NB4 (cell line): ENCODE results near the gene HNF1A.

ENCODE experiments used
- DNase-seq: peaks from one replicate; pipeline ENCODE4 v3.0.0; 2010; ENCODE audit warnings: low read depth
- H3K4me3 ChIP-seq: one replicate; pipeline ENCODE4 v1.5.1; 2011; ENCODE audit warnings: mild to moderate bottlenecking, low read depth, low read length, moderate library complexity
- CTCF ChIP-seq: IDR thresholded peaks from one replicate; pipeline ENCODE4 v1.5.1; 2012; ENCODE audit warnings: low read depth, low read length
- MYC ChIP-seq: IDR thresholded peaks from 2 replicates; pipeline ENCODE4 v1.6.1; 2011; ENCODE audit warnings: low read depth, low read length
- POLR2A ChIP-seq: IDR thresholded peaks from 2 replicates; pipeline ENCODE4 v1.6.1; 2011; ENCODE audit warnings: mild to moderate bottlenecking; ENCODE audit not compliant: insufficient read length; ENCODE audit errors: extremely low read depth
- TF ChIP-seq, protein P1 (sequence below): IDR thresholded peaks from 2 replicates; pipeline ENCODE4 v1.6.1; 2011; ENCODE audit warnings: low read depth, low read length

The HNF1A gene

DNA sequence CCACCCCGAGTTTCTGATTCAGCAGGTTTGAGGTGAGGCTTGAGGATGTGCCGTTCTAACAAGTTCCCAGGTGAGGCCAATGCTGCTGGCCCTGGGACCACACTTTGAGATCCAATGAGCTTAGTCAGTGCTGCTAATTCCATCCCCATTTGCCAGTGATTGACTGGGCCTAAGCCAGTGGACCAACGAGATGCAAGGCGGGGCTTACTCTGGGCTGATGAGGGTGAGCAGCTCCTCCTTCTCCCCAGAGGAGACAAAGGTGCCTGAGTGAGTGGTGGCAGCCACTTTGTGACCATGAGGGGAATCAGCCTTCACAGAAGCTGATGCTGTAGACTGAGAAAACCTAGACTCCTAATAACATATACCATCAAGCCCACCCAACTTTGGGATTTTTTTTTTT lies 23.1 kb upstream of the HNF1A start:
- DNase-seq: no peak
- TF ChIP-seq MYC (no peak), CTCF (no peak), POLR2A (no peak)
- TF ChIP-seq, protein P1, sequence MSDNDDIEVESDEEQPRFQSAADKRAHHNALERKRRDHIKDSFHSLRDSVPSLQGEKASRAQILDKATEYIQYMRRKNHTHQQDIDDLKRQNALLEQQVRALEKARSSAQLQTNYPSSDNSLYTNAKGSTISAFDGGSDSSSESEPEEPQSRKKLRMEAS: no peak
- H3K4me3 ChIP-seq: no peak overlapping the region

GRCh38 chr12:120956579-120957300 lies 21.6 kb upstream of the HNF1A start:
- no peak overlapping the region for H3K4me3 ChIP-seq
- no peak for TF ChIP-seq MYC
- no peak for TF ChIP-seq POLR2A
- DNase-seq: peak; percentile 31

DNA sequence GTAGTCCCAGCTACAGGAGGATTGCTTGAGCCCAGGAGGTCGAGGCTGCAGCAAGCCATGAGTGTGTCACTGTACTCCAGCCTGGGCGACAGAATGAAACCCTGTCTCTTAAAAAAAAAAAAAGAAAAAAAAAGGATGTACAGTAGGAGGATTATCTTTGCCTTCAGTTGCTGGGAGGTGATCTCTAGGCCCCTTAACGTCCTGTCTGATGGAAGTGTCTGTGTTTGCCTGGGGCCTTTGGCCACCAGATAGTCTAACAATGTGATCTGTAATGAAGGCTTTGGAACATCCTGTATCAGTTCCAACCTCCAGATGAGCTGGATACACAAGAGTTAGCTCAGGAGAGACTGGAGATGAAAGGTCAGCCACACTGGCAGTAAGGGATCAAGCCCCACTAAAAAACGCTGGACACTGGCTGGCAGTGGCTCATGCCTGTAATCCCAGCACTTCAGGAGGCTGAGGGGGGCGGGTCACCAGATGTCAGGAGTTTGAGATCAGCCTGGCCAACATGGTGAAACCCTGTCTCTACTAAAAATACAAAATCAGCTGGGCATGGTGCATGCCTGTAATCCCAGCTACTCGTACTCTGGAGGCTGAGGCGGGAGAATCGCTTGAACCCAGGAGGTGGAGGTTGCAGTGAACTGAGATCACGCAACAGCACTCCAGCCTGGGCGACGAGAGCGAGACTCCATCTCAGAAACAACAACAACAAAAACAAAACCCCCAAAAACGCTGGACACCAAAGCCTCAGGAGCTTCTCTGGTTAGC lies 19.0 kb upstream of the HNF1A start:
- DNase-seq: no peak
- no peak for TF ChIP-seq CTCF
- TF ChIP-seq, protein P1: no peak
- H3K4me3 ChIP-seq: no peak overlapping the region

DNA sequence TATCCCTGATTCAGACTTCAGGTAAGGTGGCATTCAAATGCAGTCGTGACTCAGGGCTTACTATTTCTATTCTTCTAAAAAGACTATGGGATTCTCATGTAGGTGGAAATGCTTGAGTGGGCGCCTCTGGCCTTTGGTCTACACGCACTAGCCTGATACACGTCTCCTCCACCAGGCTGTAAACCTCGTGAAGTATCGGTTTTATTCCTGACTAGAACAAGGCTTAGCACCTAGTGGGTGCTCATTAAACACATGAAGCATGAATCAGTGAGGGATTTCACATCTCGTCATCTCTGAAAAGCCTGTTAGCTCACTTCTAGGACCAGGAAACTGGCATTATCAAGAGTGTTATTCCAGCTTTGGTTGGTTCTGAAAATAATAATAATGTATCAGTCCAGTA lies 17.7 kb upstream of the HNF1A start:
- no peak for TF ChIP-seq POLR2A
- DNase-seq: no peak
- no peak overlapping the region for H3K4me3 ChIP-seq

GRCh38 chr12:120961604-120962531 lies 16.5 kb upstream of the HNF1A start:
- no peak overlapping the region for H3K4me3 ChIP-seq
- TF ChIP-seq MYC (no peak), CTCF (no peak), POLR2A (no peak)
- TF ChIP-seq, protein P1: no peak
- no peak for DNase-seq

DNA sequence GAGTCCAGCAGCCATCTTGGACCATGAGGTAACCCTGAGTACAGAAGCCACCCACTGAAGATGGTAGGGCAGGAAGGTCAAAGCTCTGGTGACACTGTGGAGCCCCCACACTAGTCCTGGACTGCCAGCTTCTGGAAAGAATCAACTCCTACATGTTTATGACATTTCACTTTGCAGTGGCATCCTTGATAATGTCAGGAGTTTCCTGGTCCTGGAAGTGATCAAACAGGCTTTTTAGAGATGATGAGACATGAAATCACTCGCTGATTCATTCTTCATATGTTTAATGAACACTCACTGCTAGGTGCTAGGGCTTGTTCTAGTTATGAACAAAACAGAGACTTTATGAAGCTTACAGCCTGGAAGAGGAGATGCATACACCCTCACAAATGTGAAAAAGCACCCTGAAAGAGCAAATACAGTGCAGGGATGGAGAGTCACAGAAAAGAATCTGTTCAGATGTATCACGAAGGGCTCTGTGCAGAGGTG lies 15.8 kb upstream of the HNF1A start:
- TF ChIP-seq CTCF: no peak
- TF ChIP-seq MYC: no peak
- no peak for TF ChIP-seq POLR2A
- TF ChIP-seq, protein P1: no peak
- DNase-seq: no peak
- no peak overlapping the region for H3K4me3 ChIP-seq
